Body of pancreas (tissue), 4 donors: ENCODE measurements around the gene CDH4.

ENCODE experiments used
- CTCF ChIP-seq, 7 experiments: fragments of 450-650 bp in 4 of 7; fragments of 200-600 bp in 3 of 7; sonication (generic) in 3 of 7; IDR thresholded peaks; one replicate each; pipeline ENCODE4 v1.5.1; 2016 to 2019; ENCODE audit warnings: antibody characterized with exemption in 7 of 7
- POLR2A ChIP-seq, 3 donors: fragments of 450-650 bp; IDR thresholded peaks; one replicate each; pipeline ENCODE4 v1.6.1; 2016; ENCODE audit warnings: antibody characterized with exemption in 3 of 3, mild to moderate bottlenecking in 2 of 3

GRCh38 chr20:61973515-61974356, 721.7 kb downstream of the CDH4 start:
- no peak for TF ChIP-seq CTCF (IDR thresholded peaks at IDR 0.05)
- no peak for TF ChIP-seq POLR2A (IDR thresholded peaks at IDR 0.05)
